Glutamatergic neuron (in vitro differentiated cells): ENCODE results near the gene TAMM41. TPM values are rescaled to one million over a fixed set of nuclear protein-coding genes. Genes with fewer than 3 reads are reported as not detected.
"Not testable (repeated sequence)": the region's sequence is repeated elsewhere in the genome, so short reads cannot be mapped to it uniquely, and the experiment has no call there.

ENCODE experiments used
- DNase-seq: peaks from one replicate; pipeline ENCODE4 v3.0.0; 2022
- H3K27ac Mint-ChIP-seq: one replicate; pipeline ENCODE4 v1.8.0; 2020; ENCODE audit warnings: mild to moderate bottlenecking, mixed read lengths, inconsistent platforms; ENCODE audit not compliant: unreplicated experiment
- H3K27me3 Mint-ChIP-seq: one replicate; pipeline ENCODE4 v1.8.0; 2020; ENCODE audit warnings: mild to moderate bottlenecking, moderate library complexity, mixed read lengths, inconsistent platforms; ENCODE audit not compliant: unreplicated experiment
- H3K36me3 Mint-ChIP-seq: one replicate; pipeline ENCODE4 v1.8.0; 2020; ENCODE audit warnings: mild to moderate bottlenecking, mixed read lengths, inconsistent platforms; ENCODE audit not compliant: unreplicated experiment
- H3K4me1 Mint-ChIP-seq: one replicate; pipeline ENCODE4 v1.8.0; 2020; ENCODE audit warnings: mild to moderate bottlenecking, low read depth, mixed read lengths, inconsistent platforms; ENCODE audit not compliant: unreplicated experiment
- H3K4me3 Mint-ChIP-seq: one replicate; pipeline ENCODE4 v1.8.0; 2020; ENCODE audit warnings: mild to moderate bottlenecking, mixed read lengths, inconsistent platforms; ENCODE audit not compliant: unreplicated experiment
- H3K9me3 Mint-ChIP-seq: one replicate; pipeline ENCODE4 v1.8.0; 2020; ENCODE audit warnings: mild to moderate bottlenecking, moderate library complexity, mixed read lengths, inconsistent platforms; ENCODE audit not compliant: unreplicated experiment
- CTCF ChIP-seq: fragments of 200-600 bp; sonication (generic); IDR thresholded peaks from one replicate; pipeline ENCODE4 v1.5.0; 2021; ENCODE audit not compliant: partially characterized antibody, unreplicated experiment
- total RNA-seq: library from RNA; stranded (reverse); fragmentation: NEBNext Ultra II Directional; extraction: Animal tissue kit (Norgen Biotek cat#: 25700); gene quantifications from one replicate; pipeline ENCODE4 v1.2.1, GENCODE V29; 2021; ENCODE audit not compliant: unreplicated experiment

Gene TAMM41
- total RNA-seq, 1 donor from 2014 or later: 23.4 TPM

GRCh38 chr3:11776346-11776745 lies 70.3 kb downstream of the TAMM41 start:
- no peak for TF ChIP-seq CTCF
- no peaks in the 10 kb centered on the region for H3K9me3 Mint-ChIP-seq
- no peak for DNase-seq
- no peaks in the 10 kb centered on the region for H3K27me3 Mint-ChIP-seq
- H3K4me3 Mint-ChIP-seq: no peak overlapping the region
- H3K27ac Mint-ChIP-seq: no peak overlapping the region
- H3K36me3 Mint-ChIP-seq: peaks cover 8% of the 10 kb centered on the region
- H3K4me1 Mint-ChIP-seq: peaks cover 1% of the 10 kb centered on the region

GRCh38 chr3:11775493-11775892 lies 71.2 kb downstream of the TAMM41 start:
- no peaks in the 10 kb centered on the region for H3K9me3 Mint-ChIP-seq
- peaks cover 7% of the 10 kb centered on the region for H3K4me1 Mint-ChIP-seq
- no peak overlapping the region for H3K4me3 Mint-ChIP-seq
- no peak for DNase-seq
- H3K27ac Mint-ChIP-seq: no peak overlapping the region
- H3K27me3 Mint-ChIP-seq: no peaks in the 10 kb centered on the region
- TF ChIP-seq CTCF: no peak
- H3K36me3 Mint-ChIP-seq: peaks cover 8% of the 10 kb centered on the region

- Mint-ChIP-seq H3K27ac (peak overlapping the region; percentile 40), H3K27me3 (no peaks in the 10 kb centered on the region)
- DNase-seq: peak; percentile 68
Measured at GRCh38 chr3:11774296-11774877, 72.3 kb downstream of the TAMM41 start.

GRCh38 chr3:11771931-11772330 lies 74.8 kb downstream of the TAMM41 start:
- not testable (repeated sequence) for H3K9me3 Mint-ChIP-seq, H3K4me1 Mint-ChIP-seq, DNase-seq, H3K27me3 Mint-ChIP-seq, H3K27ac Mint-ChIP-seq, H3K4me3 Mint-ChIP-seq, H3K36me3 Mint-ChIP-seq

More at GRCh38 chr3:11774296-11774877, 72.3 kb downstream of the TAMM41 start:
- Mint-ChIP-seq H3K4me1 (peaks cover 8% of the 10 kb centered on the region), H3K36me3 (peaks cover 2% of the 10 kb centered on the region), H3K9me3 (no peaks in the 10 kb centered on the region), H3K4me3 (no peak overlapping the region)
- TF ChIP-seq CTCF: peak; percentile 47

- DNase-seq: peak; percentile 47
- Mint-ChIP-seq H3K27ac (peak overlapping the region; percentile 25), H3K36me3 (no peaks in the 10 kb centered on the region), H3K27me3 (peaks cover 4% of the 10 kb centered on the region), H3K4me3 (peak overlapping the region; percentile 18), H3K4me1 (peaks cover 8% of the 10 kb centered on the region), H3K9me3 (no peaks in the 10 kb centered on the region)
- no peak for TF ChIP-seq CTCF
Measured at GRCh38 chr3:11770477-11771391, 76.0 kb downstream of the TAMM41 start.
